ENCODE data around the gene MPZL3.
"Not testable (repeated sequence)": the region's sequence is repeated elsewhere in the genome, so short reads cannot be mapped to it uniquely, and the experiment has no call there.

Gene MPZL3

DNA sequence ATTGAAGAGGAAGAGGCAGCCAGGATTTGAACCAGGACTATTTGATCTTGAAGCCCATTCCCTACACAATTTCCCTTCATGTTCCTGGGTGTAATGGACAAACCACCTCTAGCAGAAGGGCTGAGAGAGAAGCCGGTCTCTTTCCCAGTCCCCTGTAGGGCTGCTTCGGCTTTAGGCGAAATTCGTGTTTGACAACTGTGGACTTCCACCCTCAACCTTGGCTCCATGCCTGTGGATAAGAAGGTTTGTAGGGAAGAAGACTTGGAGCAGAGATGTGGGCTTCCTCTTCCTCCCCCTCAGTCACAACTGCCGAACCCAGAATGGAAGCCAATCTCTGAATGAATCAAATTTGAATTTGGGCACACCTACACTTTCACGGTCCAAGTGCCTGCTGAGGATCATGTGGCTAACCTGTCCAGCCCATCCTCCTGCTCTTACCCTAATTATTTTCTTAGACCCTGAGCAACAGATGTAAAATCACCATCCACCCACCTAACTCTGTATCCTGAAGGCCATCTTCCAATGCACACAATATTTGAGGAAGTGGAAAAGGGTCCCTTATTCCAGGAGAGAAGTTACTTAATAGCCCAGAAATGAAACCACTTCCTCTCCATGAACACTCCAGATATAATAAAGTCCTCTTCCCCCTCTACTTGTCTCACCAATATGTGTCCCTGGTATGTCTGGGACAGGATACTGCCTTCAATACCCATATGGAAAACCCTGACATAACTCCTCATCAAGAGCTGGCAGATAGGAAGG lies 65.6 kb downstream of the MPZL3 start:
- DNase-seq (ENCODE audit: extremely low read depth in 1 of 2, low read depth in 1 of 2), result no peak

DNA sequence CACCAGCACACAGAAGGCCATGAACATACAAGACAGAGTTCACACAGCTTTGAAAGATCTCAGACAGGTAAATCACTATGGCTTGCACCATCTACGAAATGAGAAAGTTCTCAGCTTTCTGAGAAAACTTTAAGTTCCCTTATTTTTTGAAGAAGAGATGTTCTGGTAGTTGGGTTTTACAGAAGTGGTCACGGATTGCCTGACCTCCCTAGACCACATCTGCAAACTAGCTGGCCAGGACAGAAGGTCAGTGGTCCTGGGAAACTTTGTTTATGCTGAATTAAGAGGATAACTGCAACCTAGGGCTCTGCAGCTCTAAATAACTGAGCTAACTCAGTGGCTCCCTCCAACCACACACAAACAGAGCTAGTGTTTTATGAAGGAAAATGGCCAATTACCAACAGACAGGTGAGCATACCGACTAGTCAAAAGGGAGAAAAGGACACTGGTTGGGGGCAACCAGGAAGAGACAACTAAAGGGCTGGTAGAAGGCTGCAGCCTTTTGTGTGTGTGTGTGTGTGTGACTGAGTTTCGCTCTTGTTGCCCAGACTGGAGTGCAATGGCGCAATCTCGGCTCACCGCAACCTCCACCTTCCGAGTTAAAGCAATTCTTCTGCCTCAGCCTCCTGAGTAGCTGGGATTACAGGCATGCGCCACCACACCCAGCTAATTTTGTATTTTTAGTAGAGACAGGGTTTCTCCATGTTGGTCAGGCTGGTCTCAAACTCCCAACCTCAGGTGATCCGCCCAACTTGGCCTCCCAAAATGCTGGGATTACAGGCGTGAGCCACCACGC lies 67.2 kb downstream of the MPZL3 start:
- DNase-seq (ENCODE audit: extremely low read depth in 1 of 2, low read depth in 1 of 2), result no peak

DNA sequence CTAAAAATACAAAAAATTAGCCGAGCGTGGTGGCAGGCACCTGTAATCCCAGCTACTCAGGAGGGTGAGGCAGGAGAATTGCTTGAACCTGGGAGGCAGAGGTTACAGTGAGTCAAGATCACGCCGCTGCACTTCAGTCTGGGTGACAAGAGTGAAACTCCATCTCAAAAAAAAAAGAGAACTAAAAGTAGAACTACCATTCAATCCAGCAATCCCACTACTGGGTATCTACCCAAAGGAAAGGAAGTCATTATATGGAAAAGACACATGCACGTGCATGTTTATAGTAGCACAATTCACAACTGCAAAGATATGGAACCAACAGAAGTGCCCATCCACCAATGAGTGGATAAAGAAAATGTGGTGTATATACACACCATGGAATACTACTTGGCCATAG lies 68.5 kb downstream of the MPZL3 start:
- DNase-seq (ENCODE audit: extremely low read depth in 1 of 2, low read depth in 1 of 2), result not testable (repeated sequence)

DNA sequence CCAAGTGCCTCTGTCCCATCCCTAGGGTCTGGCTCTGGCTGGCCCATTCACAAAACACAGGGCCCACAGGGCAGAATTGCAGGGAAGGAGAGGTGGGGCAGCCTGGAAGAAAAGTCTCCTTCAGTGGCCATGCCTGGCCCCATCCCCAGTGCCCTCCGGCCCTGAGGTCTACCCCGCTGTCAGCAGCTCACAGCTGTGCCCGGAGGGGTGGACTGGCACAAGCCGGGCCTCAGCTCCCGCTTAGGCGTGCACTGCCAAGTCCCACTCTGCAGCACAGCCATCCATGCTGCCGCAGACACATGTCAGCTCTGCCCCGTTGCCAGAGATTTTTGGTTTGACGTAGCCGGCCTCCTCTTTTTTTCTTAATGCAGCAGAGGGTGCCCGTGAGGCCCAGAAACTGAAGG lies 71.9 kb downstream of the MPZL3 start:
- no peak for DNase-seq (ENCODE audit: extremely low read depth in 1 of 2, low read depth in 1 of 2)

DNA sequence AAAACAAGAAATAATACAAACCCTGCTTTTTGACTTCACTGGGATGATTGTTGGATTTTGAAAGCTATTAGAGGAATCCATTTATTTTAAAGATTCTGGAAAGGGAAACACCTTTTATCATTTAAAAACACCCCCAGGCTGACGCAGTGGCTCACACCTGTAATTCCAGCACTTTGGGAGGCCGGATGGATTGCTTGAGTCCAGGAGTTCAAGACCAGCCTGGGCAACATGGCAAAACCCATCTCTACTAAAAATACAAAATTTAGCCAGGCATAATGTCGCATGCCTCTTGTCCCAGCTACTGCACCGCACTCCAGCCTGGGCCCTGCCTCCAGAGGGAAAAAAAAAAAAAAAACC lies 75.4 kb downstream of the MPZL3 start:
- no peak for DNase-seq (ENCODE audit: extremely low read depth in 1 of 2, low read depth in 1 of 2)
